PC-9 (cell line): Measurements from ENCODE around the gene FAM20B.

Experiments used
- CTCF ChIP-seq: fragments of 200-600 bp; sonication (generic); conservative IDR thresholded peaks from 2 replicates; pipeline ENCODE4 v1.6.1; 2017; ENCODE audit warnings: mixed run types, antibody characterized with exemption, mild to moderate bottlenecking, moderate library complexity
- EZH2 ChIP-seq: fragments of 200-600 bp; sonication (generic); IDR thresholded peaks from 2 replicates; pipeline ENCODE4 v1.8.0; 2017; ENCODE audit warnings: antibody characterized with exemption, low read depth

- TF ChIP-seq CTCF = no peak
- TF ChIP-seq EZH2 = no peak
Observed at GRCh38 chr1:179023946-179024650, 1.6 kb upstream of the FAM20B start.
